Measurements from ENCODE around the gene DIPK1B. TPM values are rescaled to one million over a fixed set of nuclear protein-coding genes. Genes with fewer than 3 reads are reported as not detected.
"Not testable (repeated sequence)": the region's sequence is repeated elsewhere in the genome, so short reads cannot be mapped to it uniquely, and the experiment has no call there.

The DIPK1B gene
- total RNA-seq, 4 donors from 2014 or later: 5.4 to 37.9 (median 15.8) TPM

DNA sequence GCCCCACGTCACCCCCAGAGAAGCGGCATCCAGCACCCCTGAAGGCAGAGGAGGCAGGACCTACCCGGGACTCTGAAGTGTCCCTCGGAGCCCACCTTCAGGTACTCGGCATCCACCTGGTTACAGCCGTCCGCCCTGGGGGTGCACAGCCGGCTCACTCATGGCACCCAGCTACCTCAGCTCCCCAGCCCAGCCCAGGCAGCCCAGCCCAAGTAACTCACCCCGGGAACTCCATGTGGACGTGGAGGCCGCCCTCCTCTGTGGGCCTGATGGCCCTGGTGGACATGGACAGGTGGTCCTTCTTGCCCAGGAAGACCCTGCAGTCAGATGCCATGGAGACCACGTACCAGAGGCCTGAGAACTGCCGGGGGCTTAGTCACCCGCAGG lies 51.3 kb downstream of the DIPK1B start:
- no peaks in the 10 kb centered on the region for H3K36me3 ChIP-seq
- WGBS, 2 donors: 82 to 83% methylated on average over 8 to 12 of the region's 14 CpGs
- H3K27me3 ChIP-seq: peaks cover 0 to 55% of the 10 kb centered on the region in 2 donors
- no peak overlapping the region for H3K4me3 ChIP-seq
- H3K4me1 ChIP-seq: peaks cover 0 to 19% (median 2%) of the 10 kb centered on the region in 4 donors
- TF ChIP-seq, protein P1, sequence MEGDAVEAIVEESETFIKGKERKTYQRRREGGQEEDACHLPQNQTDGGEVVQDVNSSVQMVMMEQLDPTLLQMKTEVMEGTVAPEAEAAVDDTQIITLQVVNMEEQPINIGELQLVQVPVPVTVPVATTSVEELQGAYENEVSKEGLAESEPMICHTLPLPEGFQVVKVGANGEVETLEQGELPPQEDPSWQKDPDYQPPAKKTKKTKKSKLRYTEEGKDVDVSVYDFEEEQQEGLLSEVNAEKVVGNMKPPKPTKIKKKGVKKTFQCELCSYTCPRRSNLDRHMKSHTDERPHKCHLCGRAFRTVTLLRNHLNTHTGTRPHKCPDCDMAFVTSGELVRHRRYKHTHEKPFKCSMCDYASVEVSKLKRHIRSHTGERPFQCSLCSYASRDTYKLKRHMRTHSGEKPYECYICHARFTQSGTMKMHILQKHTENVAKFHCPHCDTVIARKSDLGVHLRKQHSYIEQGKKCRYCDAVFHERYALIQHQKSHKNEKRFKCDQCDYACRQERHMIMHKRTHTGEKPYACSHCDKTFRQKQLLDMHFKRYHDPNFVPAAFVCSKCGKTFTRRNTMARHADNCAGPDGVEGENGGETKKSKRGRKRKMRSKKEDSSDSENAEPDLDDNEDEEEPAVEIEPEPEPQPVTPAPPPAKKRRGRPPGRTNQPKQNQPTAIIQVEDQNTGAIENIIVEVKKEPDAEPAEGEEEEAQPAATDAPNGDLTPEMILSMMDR (IDR thresholded peaks at IDR 0.05): no peak
- TF ChIP-seq POLR2A (IDR thresholded peaks at IDR 0.05): no peak
- no peak for TF ChIP-seq EP300 (IDR thresholded peaks at IDR 0.05)
- no peak for DNase-seq (ENCODE audit: low spot score in 2 of 2)
- no peak overlapping the region for H3K27ac ChIP-seq
- H3K9me3 ChIP-seq: no peaks in the 10 kb centered on the region

DNA sequence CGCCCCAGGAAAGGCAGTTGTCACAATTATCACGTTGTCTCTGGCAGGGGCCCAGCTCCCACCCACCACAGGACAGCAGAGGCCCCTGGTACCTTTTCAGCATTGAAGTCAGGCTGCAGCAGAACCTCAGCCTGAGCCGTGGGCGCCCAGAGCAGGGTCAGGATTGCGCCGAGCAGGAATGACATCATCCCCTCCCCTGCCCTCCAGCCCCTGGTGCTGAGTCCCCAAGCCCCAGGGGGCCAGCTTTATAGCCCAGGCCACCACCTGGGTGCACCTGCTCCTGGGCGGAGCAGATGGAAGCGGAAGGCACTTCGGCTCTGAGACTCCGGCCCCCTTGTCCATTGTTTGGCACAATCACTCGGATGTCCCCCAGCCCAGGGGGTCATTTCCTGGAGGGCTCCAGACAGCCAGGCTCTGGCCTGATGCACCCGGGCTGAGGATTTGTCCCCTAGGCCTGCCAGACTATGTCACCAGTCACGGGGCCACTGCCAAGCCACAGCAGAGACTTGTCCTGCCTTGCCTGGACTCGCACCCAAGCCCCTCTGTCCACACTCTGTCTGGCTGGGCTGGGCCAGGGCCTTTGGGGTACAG lies 52.0 kb downstream of the DIPK1B start, which contains the start of gene LCN15:
Gene LCN15, minus strand, starts transcription at position 218 of the 591 bp plus-strand sequence. Its CDS starts 30 bp downstream, at position 188.
- no peak for DNase-seq (ENCODE audit: low spot score in 2 of 2)
- TF ChIP-seq, protein P1 (IDR thresholded peaks at IDR 0.05): no peak
- TF ChIP-seq EP300 (IDR thresholded peaks at IDR 0.05) (no peak), POLR2A (IDR thresholded peaks at IDR 0.05) (no peak)
- Histone ChIP-seq H3K9me3 (no peaks in the 10 kb centered on the region), H3K4me1 (peaks cover 0 to 19% (median 2%) of the 10 kb centered on the region in 4 donors), H3K4me3 (no peak within 1 kb of the TSS), H3K27me3 (peaks cover 0 to 55% of the 10 kb centered on the region in 2 donors), H3K27ac (no peak within 1 kb of the TSS), H3K36me3 (no peaks in the 10 kb centered on the region)
- 62 to 74% methylated on average over 10 to 13 of the region's 14 CpGs for WGBS, 2 donors

DNA sequence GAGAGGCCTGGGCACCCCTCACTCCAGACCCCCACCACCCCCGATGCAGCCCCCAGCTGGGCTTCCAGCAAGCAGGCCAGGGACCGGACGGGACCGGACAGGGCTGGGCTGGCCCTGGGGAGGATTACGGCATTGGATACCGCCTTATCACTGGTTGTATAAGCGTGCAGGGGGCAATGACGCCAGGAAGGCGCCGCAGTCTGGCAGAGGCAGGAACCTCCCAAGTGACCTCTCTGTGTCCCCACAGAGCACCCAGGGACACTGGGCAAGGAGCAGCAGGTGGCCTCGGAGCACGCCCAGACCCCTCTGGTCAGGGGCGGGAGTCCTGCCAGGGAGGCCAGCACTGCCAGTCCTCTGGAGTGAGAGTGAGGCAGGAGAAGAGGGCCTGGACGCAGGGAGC lies 52.7 kb downstream of the DIPK1B start:
- Histone ChIP-seq H3K4me1 (peaks cover 0 to 23% (median 2%) of the 10 kb centered on the region in 4 donors), H3K27me3 (peaks cover 0 to 52% of the 10 kb centered on the region in 2 donors), H3K36me3 (no peaks in the 10 kb centered on the region), H3K27ac (no peak overlapping the region), H3K4me3 (no peak overlapping the region), H3K9me3 (no peaks in the 10 kb centered on the region)
- WGBS, 2 donors: 76 to 92% methylated on average over 14 of the region's 14 CpGs
- TF ChIP-seq, protein P1 (IDR thresholded peaks at IDR 0.05): no peak
- no peak for TF ChIP-seq EP300 (IDR thresholded peaks at IDR 0.05)
- TF ChIP-seq POLR2A (IDR thresholded peaks at IDR 0.05): no peak
- no peak for DNase-seq (ENCODE audit: low spot score in 2 of 2)

DNA sequence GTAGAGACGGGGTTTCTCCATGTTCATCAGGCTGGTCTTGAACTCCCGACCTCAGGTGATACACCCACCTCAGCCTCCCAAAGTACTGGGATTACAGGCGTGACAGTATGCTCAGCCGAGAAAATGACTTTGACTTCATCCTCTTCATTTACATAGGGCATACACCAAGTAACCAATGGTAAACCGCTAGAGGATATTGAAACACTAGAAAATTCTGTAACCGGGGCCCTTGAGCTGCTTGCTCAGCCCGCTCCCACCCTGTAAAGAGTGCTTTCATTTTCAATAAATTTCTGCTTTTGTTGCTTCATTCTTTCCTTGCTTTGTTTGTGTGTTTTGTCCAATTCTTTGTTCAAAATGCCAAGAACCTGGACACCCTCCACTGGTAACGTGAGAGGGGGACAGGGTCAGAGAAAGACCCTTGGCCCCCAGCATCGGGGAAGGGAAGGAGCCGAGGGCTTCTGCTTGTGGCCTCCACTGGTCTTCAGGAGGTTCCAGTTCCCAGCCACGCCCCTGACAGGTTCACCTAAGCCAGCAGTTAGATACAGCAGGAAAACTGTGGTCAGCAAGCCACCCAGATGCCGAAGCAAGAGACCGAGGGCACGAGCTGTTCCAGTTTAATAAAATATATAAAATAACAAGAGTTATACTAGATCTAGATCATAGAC lies 53.5 kb downstream of the DIPK1B start:
- WGBS, 2 donors: 79 to 83% methylated on average over 14 of the region's 14 CpGs
- H3K9me3 ChIP-seq; DNase-seq (ENCODE audit: low spot score in 2 of 2); H3K4me3 ChIP-seq; H3K27ac ChIP-seq; H3K36me3 ChIP-seq: not testable (repeated sequence)
- H3K4me1 ChIP-seq: peaks cover 0 to 17% (median 2%) of the 10 kb centered on the region in 4 donors
- H3K27me3 ChIP-seq: peaks cover 0 to 45% of the 10 kb centered on the region in 2 donors

DNA sequence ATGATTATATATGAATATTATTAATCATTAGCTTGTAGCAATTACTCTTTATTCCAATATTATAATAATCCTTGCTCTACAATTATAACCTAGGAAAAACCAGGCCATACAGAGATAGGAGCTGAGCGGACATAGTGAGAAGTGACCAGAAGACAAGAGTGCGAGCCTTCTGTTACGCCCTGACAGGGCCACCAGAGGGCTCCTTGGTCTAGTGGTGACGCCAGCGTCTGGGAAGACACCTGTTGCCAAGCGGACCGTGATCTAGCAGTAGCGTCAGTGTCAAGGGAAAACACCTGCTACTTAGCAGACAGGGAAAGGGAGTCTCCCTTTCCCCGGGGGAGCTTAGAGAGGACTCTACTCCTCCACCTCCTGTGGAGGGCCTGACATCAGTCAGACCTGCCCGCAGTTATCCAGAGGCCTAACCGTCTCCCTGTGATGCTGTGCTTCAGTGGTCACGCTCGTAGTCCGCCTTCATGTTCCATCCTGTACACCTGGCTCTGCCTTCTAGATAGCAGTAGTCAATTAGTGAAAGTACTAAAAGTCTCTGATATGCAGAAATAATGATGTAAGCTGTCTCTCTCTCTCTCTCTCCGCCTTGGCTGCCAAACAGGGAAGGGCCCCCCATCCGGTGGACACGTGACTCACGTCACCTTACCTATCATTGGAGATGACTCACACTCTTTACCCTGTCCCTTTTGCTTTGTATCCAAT lies 54.2 kb downstream of the DIPK1B start:
- H3K4me3 ChIP-seq, H3K36me3 ChIP-seq, H3K27ac ChIP-seq, H3K9me3 ChIP-seq: not testable (repeated sequence)
- WGBS, 2 donors: 39 to 41% methylated on average over 18 of the region's 18 CpGs
- TF ChIP-seq, protein P1 (IDR thresholded peaks at IDR 0.05): peak in 3 of 5 experiments; percentile 19 to 27 (median 23)
- peak in 1 of 2 donors; percentile 34 for DNase-seq (ENCODE audit: low spot score in 2 of 2)
- H3K27me3 ChIP-seq: peaks cover 0 to 43% of the 10 kb centered on the region in 2 donors
- peaks cover 0 to 13% (median 0%) of the 10 kb centered on the region in 4 donors for H3K4me1 ChIP-seq
